Measurements from ENCODE around the gene RAB6B.

RAB6B gene

DNA sequence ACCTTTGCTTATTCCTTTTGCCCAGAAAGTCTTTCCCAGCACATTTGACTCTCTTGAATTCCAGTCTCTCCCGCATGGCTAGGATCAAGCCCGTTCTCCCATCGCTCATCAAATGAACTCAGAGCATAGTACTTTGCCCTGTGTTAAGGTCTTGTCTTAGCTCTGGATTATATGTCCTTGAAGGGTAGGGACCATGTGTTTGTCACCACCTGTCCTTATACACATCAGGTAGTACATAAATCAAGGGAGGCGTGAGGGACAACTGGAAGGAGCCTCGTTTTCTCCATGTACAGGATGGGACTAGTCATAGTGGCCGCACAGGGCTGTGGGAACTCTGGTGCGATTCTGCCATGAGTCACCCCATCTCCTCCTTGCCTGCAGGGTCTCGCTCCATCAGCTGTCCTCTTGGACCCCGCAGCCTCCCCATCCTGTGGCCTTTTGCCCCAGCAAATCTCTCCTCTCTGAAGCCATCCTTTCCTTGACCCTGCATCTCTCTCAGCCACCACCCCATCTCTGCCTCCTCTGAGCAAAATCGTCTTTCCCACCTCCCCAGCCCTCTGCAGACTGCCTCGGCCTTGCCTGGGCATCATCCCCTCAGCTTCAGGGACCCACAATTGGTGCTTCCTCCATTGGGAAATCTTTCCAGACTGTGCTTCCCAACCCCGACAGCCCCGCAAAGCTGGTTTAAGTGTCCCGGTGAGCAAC lies 33.4 kb upstream of the RAB6B start:
- no peak for TF ChIP-seq CTCF (IDR thresholded peaks at IDR 0.05; ENCODE audit: low read length, missing control alignments)
- no peak for DNase-seq (ENCODE audit: low read depth)
- no peak overlapping the region for H3K4me3 ChIP-seq (replicated peaks; ENCODE audit: low read depth, low read length)

DNA sequence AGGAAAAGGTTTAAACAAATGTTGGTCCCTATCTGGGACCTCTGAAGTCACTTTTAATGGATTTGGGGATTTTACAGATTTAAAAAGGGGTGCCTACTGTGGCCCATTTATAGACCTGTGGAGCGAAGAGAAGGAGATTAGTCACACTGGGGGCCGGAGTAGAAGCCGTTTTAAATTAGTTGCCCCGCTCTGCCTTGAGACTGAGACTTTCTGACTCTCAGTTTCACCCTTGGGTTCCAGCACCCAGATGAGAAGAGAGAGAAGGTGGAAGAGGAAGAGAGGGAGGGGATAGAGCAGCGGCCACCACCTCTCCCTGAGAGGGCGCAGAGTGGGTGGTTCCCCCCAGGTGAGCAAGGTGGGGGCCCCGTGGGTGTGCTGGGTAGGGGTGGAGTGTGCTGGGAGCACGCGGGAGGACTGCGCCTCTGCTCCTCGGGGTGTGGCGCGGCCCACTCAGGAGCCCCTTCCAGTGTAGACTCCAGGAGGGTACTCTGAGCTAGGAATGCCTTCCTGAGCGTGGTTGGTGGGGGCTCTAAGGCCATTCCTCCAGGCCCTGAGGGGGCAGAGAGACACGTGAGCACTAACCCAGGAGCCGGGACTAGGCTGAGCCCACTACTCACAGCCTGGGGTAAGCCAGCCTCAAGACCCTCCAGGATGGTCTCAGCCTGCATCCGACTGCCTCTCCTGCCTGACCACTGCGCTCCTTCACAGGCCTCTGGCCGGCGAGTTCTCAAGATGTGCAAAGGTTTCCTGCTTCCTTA lies 32.6 kb upstream of the RAB6B start:
- no peak for TF ChIP-seq CTCF (IDR thresholded peaks at IDR 0.05; ENCODE audit: low read length, missing control alignments)
- no peak overlapping the region for H3K4me3 ChIP-seq (replicated peaks; ENCODE audit: low read depth, low read length)
- DNase-seq (ENCODE audit: low read depth): no peak

DNA sequence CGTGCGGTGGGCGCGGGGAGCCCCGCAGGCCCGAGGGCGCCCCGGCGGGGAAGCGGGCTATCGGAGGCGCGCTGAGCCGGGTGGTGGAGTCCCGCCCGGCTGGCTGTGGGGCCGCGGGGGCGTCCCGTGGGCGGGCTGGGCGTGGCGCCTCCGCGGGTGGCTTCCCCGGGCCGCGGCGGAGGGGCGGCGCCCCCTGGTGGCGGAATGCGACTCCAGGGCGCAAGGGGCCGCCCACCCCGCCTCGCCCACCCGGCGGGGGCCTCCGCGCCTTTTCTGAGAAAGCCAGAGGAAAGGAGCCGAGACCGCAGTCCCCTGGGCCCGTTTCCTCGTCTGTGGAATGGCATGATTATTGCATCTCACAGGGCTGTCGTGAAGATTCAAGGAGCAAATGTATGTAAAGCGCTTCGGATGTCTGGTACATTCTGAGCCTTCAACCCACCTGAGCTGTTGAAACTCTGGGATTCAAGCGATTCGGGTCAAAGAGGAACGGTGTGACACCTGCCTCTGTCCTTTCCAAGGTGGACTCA lies 31.9 kb upstream of the RAB6B start:
- H3K4me3 ChIP-seq (replicated peaks; ENCODE audit: low read depth, low read length): peak overlapping the region; percentile 40
- TF ChIP-seq CTCF (IDR thresholded peaks at IDR 0.05; ENCODE audit: low read length, missing control alignments): peak; percentile 25
- DNase-seq (ENCODE audit: low read depth): no peak

DNA sequence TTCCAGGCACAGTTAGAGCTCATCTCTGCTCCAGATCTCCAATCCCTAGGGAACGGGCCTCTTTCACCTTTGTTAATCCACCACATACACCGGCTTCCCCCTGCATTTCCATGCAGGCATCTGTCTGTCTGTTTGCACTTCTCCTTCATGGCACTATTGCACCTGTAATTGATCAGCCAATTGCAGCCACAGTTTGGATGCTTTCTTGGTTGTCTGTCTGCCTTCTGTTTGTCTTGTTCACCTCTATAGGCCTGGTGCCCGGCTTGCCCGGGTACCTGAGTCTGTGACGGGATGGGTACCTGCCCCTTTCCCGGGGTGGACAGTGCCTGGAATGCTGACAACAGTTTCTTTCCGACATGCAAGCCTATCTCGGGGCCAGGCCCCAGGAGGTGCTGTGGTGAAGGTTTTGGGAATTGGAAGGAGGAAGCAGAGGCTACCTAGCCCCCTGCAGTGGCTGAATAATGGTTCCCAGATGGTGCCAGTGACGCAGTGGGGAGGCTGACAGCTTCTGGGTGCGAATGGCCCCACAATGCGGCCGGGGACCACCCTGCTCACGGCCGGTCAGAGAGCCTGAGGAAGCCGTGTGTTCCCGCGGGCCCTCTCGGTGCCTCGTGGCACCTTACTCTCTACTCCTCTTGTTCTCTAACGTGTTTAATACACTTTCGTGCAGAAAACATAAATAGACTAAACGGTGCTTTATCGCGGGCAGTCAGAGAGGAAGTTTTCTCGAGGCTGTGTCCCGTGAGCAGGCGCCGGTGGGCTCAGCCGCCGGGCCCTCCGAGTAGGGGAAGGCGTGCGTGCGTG lies 31.3 kb upstream of the RAB6B start:
- DNase-seq (ENCODE audit: low read depth): no peak
- no peak for TF ChIP-seq CTCF (IDR thresholded peaks at IDR 0.05; ENCODE audit: low read length, missing control alignments)
- peak overlapping the region; percentile 28 for H3K4me3 ChIP-seq (replicated peaks; ENCODE audit: low read depth, low read length)

- no peak for TF ChIP-seq CTCF (IDR thresholded peaks at IDR 0.05; ENCODE audit: low read length, missing control alignments)
- H3K4me3 ChIP-seq (replicated peaks; ENCODE audit: low read depth, low read length): no peak overlapping the region
- no peak for DNase-seq (ENCODE audit: low read depth)
Observed at GRCh38 chr3:133925960-133926735, 30.5 kb upstream of the RAB6B start.

GRCh38 chr3:133924041-133924440 lies 28.4 kb upstream of the RAB6B start:
- no peak for TF ChIP-seq CTCF (IDR thresholded peaks at IDR 0.05; ENCODE audit: low read length, missing control alignments)
- no peak overlapping the region for H3K4me3 ChIP-seq (replicated peaks; ENCODE audit: low read depth, low read length)
- DNase-seq (ENCODE audit: low read depth): no peak

All from fibroblast of pulmonary artery (primary cell).